GM19455 (cell line): ENCODE results near the gene IGF2.
"Not testable (repeated sequence)": the region's sequence is repeated elsewhere in the genome, so short reads cannot be mapped to it uniquely, and the experiment has no call there.

Experiments used
- ATAC-seq: cut with Tn5 transposase; IDR thresholded peaks from one replicate; pipeline ENCODE4 v1.9.1; 2021; ENCODE audit not compliant: unreplicated experiment

Gene IGF2

GRCh38 chr11:2139123-2139521, at the start of gene IGF2:
TSS of gene IGF2 (minus strand) at chr11:2139389. CDS start at chr11:2135523, 3,866 bp downstream.
- no peak for ATAC-seq

- ATAC-seq: no peak
Measured at GRCh38 chr11:2188745-2189144, 49.6 kb upstream of the IGF2 start.

GRCh38 chr11:2187280-2187707, 48.1 kb upstream of the IGF2 start:
- no peak for ATAC-seq

- no peak for ATAC-seq
Measured at GRCh38 chr11:2186669-2187279, 47.6 kb upstream of the IGF2 start.

- no peak for ATAC-seq
Measured at GRCh38 chr11:2185324-2186085, 46.3 kb upstream of the IGF2 start.

- no peak for ATAC-seq
Measured at GRCh38 chr11:2182692-2183474, 43.7 kb upstream of the IGF2 start.

GRCh38 chr11:2182075-2182474, 42.9 kb upstream of the IGF2 start:
- ATAC-seq: no peak

GRCh38 chr11:2180789-2181370, 41.7 kb upstream of the IGF2 start:
- ATAC-seq: no peak

- no peak for ATAC-seq
Measured at GRCh38 chr11:2180347-2180746, 41.2 kb upstream of the IGF2 start.

- no peak for ATAC-seq
Measured at GRCh38 chr11:2179516-2179915, 40.3 kb upstream of the IGF2 start.

- ATAC-seq: no peak
Measured at GRCh38 chr11:2178906-2179494, 39.8 kb upstream of the IGF2 start.

- not testable (repeated sequence) for ATAC-seq
Measured at GRCh38 chr11:2178055-2178773, 39.0 kb upstream of the IGF2 start.

- ATAC-seq: no peak
Measured at GRCh38 chr11:2177076-2177475, 37.9 kb upstream of the IGF2 start.

GRCh38 chr11:2176389-2176900, 37.3 kb upstream of the IGF2 start:
- ATAC-seq: no peak

- ATAC-seq: no peak
Measured at GRCh38 chr11:2175659-2176058, 36.5 kb upstream of the IGF2 start.

- ATAC-seq: no peak
Measured at GRCh38 chr11:2174361-2174760, 35.2 kb upstream of the IGF2 start.

GRCh38 chr11:2173761-2174160, 34.6 kb upstream of the IGF2 start:
- no peak for ATAC-seq

GRCh38 chr11:2173150-2173693, 34.0 kb upstream of the IGF2 start:
- no peak for ATAC-seq

GRCh38 chr11:2172676-2173075, 33.5 kb upstream of the IGF2 start:
- no peak for ATAC-seq

- no peak for ATAC-seq
Measured at GRCh38 chr11:2171591-2172003, 32.4 kb upstream of the IGF2 start, which contains the start of gene TH. TSS of gene TH (minus strand) at chr11:2171815. CDS start at chr11:2171786, 29 bp downstream.
